GM19351 (cell line): ENCODE results near the gene TAS2R1.
"Not testable (repeated sequence)": the region's sequence is repeated elsewhere in the genome, so short reads cannot be mapped to it uniquely, and the experiment has no call there.

ENCODE experiments used
- ATAC-seq: cut with Tn5 transposase; IDR thresholded peaks from one replicate; pipeline ENCODE4 v1.9.1; 2021; ENCODE audit warnings: mild to moderate bottlenecking, moderate library complexity; ENCODE audit not compliant: unreplicated experiment

Gene TAS2R1

DNA sequence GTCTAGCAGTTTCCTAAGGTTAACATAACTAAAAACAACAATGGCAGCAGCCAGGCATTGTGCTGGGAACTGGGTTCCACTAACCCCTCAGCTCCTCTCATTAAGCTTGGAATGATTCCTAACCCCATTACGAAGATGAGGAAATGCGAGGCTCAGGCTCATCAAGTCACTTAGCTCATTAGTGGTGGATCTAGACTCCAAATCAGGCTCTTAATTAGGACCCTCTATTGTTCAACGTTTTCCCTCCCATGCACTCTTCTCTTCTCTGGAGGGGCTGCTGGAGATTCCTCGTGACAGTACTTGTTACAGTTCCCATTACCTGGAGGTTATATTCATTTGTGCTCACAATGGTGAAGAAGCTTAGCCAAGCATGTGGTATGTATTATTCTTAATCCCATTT, 6.5 kb downstream of the TAS2R1 start:
- no peak for ATAC-seq

DNA sequence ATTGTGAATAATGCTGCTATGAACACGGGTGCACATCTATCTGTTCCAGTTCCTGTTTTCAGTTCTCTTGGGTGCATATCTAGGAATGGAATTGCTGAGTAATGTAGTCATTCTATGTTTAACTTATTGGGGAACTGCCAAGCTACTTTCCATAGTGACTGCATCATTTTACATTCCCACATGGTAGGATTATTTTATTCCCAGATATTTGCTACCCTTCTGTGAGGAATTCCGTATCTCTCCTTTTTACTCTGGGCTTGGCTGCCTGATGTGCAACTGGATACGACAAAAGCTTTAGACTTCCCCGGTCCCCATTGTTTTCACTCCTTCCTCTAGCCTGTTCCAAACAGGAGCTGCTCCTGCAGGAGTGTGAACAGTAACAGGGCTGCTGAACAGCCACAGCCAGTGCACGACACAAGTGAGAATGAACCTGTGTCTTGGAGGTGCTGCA, 7.2 kb downstream of the TAS2R1 start:
- no peak for ATAC-seq

DNA sequence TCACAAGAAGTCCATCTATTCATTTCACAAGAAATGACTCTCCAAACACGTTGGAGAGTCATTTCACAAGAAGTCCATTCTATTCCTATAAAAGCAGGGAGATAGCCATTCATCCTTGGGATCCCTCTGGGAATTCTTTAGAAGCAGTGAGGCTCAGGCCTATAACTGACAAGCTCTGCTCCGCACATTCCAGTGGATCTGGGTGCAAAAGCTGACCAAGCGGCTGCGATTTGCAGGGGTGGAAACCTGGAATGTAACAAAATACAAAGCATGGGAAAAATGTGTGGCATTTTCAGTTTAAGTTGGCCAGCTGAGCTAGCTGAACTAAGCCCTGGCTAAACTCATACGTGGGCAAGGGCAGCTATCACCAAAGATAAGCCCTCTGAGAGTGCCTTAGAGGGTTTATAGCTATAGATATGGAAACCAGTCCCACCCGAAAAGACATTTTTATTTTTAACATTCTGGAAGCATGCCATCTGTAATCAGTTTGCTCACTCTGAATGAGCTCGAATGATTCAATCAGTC, 8.7 kb downstream of the TAS2R1 start:
- ATAC-seq, result no peak

DNA sequence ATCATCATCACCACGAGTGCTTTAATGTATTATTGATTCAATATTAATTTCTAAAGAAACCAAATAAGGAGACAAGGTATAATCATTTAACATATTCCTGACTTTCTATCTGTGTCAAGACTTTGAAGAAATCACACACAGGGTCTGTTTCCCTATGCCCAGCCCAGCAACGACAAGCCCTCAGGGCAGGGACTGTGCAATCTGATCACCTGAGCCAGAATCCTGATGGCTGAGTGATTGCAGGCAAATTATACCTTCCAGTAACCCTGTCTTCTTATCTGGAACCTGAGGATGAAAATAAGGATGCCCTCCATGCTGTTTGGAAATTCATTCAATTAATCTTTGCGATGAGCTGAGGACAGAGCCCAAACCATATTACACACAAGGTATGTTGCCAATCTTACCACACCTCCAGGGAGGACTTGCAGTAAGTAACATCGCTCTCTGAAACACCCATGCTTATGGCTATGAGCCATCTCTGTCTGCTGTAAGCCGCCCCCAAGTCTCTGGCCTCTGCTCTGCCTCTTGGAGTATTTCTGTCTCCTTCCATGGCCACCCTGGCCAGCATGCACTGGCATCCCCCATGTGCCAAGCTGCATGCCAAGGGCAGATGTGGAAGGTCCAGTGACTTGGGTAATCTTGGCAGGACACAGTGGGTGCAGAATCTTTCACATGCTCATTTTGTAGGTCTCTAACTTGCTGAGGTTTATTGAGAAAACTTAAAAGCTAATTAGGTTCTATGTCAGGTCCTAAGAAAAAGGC, 10.6 kb downstream of the TAS2R1 start:
- ATAC-seq, result no peak

DNA sequence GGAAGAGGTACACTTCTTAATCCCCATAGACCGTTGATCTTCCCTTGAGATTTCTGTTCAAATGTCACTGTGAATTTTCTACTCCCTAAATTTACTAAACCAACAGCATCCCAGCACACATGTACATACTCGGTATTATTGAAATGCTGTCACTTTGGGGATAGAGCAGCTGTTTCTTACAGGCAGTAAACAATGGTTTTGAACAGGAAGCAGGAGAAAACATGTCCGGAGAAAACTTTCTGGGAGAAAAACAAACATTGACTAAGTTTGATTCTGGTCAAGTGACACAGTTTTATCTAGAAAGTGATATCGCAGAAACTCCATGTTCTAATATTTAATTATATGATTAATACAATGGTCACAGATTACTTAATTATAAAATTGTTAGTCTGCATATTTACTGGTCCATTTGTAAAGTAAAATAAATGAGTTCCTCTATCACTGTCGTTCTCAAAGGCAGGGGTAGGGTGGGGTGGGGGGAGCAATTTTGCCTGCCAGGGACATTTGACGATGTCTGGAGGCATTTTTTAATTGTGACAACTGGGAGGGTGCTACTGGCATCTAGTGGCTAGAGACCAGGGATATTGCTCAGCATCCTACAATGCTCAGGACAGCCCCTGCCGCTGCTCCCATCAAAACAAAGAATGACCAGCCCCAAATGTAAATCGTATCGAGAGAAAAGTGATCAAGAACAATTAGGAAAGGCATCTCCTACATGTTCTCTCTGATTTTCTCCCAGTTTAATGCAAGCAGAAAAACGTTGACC, 12.2 kb downstream of the TAS2R1 start:
- ATAC-seq, result no peak

DNA sequence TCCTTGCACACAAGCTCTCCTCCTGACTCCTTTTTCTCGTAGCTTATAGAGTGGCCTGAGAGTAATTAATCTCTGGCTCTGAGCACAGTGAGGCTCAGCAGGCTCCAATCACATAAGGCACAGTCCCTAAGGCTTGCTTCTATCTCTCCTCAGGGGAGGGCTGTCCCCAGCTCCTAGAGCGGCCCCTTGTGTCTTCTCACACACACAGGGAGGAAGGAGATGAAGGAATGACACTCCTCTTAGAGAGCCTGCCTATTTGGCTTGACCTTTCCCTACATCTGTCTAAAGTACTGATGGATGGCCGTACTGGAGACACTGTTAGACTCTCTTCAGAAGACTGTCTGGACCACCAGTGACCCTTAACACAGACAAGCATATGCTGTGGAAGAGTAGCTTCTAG, 12.9 kb downstream of the TAS2R1 start:
- no peak for ATAC-seq

DNA sequence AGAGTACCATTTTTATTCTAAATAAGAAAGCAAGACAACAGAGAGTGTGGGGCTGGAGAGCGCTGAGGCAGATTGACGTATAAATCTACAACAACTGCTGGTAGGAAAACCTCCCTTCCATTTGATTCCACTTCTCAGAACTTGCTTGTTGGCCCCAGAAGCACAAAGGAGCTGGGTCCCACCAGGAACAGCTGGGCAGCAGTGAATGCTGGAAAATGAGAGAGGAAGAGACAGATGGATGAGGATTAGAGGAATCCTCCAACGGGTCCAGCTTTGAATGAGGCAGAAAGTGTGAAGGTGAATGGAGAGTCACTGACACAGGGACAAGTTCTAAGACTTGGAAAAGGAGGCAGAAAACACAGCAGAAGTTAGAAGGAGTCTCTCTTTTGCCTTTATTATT, 14.8 kb downstream of the TAS2R1 start:
- ATAC-seq, result no peak

DNA sequence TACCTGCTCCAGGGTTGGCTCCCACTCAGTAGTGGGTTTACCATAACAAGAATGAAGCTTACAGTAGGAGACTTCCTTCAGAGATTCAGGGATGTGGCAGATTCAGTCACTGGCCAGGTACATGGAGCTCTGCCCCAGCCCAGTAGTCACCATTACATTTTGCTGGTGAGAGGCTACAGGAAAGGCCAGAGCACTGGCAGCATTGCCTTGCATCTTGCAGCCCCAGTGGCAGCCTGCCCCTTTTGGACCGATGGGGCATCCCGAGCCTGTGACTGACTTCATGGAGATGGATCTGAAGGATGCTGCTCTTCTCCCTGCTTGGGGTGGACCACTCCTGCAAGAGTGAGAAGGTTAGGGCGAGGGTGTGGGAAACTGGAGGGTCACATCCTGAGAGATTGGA, 16.8 kb downstream of the TAS2R1 start:
- no peak for ATAC-seq

DNA sequence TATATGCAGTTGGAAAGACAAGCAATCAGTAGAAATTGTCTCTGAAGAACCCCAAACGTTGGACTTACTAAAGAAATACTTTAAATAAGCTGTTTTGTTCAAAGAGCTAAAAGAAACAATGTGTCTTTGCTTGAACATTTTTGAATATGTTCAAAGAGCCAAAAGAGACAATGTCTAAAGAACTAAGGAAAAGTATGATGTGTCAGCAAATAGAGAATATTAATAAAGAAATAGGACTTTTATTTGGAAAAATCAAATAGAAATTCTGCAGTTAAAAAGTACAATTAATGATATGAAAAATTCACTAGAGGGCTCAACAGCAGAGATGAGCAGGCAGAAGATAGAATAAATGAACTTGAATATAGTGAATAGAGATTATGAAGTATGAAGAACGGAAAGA, 19.2 kb downstream of the TAS2R1 start:
- ATAC-seq, result no peak

DNA sequence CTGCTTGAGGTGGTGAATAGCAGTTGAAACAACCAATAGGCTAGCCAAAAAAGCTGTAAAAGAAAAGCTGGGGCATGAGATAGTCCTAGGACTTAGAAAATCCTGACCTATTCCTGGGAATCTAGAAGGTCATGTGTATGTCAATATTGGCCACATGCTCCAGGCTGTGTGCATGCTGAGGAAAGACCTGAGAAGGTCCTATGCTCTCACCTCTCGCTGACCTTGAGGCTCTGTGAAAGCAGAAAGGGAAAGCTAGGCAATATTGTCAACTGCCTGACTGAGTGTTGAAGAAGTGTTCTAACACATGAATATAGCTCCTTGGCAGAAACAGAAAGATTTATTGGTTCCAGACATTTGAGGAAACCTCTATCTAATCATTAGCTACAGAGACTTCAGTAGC, 19.8 kb downstream of the TAS2R1 start:
- no peak for ATAC-seq

DNA sequence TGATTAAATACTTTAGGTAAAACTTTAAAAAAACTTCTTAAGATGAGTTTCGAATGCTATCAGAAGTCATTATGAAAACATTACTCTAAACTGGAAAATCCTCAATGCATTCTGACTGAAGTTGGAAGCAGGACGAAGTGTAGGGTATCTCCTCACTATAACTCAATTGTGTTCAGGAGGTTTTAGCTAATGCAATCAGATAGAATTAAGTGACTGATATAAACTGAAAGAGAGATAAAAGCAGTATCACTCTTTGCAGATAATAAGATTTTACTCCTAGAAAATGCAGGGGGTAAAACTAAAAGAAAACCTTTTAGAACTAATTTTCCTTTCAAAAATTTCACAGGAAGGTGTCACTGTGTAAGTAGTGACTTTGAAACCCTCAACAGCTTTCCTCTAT, 22.1 kb downstream of the TAS2R1 start:
- no peak for ATAC-seq

DNA sequence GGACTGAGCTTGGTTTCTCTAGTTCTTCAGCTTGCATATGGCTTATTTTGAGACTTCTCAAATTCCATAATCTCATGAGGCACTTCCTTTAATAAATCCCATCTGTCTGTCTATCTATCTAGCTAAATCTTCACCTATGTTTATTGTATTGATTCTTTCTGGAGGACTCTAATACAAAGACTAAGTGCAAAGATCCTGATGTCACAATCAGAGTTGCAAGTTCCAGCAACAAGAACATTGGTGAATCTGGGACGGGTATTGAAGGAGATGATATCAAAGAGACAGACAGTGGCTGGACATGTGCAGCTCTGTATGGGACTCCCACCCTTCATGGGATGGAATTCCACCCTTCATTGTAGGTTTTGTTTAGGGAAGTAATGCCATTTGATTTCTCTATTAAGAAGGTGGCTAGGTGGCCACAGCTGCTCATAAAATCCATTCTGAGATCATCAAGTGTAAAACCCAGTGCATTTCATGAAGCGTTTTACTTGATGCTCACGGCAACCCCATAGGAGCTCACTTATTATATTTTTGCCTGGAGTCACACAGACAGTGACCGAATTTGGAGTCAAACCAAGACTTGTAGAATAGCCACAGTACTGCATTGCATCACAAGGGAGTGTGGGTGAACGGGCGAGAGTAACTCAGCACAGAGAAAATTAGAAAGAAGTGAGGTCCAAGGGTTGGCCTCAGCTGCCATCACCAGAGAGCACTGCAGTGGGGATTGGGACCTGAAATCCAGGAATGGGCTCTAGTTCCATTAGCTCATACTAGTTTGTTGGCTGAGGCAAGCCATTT, 24.9 kb downstream of the TAS2R1 start:
- ATAC-seq, result no peak

DNA sequence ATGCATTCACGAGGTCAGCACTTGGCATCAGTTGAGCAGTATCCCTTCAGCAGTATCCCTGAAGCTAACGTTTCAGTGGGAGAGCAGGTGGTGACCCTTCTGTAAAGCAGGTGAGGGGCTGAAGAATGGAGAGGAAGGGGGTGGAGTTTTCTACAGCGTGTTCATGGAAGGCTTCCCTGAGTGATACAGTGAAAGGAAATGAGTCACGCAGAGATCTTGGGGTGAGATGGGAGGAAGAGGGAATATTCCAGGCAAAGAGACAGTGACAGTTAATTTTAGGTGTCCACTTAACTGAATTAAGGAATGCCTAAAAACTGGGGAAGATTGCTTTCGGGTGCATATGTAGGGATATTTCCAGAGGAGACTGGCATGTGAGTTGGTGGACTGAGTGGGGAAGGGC, 25.7 kb downstream of the TAS2R1 start:
- ATAC-seq, result no peak

DNA sequence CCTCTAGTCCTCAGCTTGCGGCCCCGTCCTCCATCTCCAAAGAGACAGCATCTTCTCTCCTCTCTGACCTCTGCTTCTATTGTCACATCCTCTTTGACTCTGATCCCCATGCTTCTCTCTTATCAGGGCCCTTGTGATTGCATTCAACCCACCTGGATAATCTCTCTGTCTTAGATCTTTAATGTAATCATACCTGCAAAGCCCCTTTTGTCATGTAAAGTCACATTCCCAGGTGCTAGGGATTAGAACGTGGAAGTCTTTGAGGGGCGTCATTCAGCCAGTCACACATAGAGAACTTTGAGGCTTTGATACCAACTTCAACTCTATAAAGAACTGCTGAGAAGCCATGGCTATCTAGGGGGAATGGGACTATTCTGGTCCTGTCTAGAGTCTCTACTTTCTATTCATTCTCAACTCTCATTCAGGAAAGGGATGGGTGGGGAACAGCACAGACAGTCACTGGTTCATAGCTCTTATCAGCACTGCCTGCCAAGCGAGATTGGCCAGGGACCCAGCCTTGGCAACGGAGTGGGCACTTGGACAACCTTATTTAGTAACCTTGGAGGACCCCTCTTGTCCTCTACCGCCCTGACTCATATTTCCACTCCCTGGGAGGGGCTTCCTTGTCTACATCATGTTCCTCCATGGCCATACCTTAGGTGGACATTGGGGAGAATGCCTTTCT, 29.0 kb downstream of the TAS2R1 start:
- no peak for ATAC-seq

DNA sequence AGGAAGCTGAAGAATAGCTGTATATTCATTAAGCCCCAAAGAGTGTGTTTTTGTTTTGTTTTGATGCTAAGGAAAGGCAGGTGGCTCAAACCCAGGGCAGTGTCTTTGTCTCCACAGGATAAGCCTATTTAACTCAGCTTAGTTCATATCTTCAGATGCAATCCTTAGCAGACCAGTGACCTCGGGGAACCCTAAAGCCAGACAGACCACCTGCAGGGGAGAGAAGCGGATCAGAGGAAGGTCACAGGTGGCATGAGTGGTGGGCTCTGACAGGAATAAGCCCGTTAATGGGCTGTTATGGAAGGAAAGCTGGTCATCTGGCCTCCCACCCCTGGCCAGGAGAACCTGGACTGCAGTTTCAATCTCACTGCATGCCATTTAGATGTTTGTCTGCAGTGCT, 30.8 kb downstream of the TAS2R1 start:
- no peak for ATAC-seq

DNA sequence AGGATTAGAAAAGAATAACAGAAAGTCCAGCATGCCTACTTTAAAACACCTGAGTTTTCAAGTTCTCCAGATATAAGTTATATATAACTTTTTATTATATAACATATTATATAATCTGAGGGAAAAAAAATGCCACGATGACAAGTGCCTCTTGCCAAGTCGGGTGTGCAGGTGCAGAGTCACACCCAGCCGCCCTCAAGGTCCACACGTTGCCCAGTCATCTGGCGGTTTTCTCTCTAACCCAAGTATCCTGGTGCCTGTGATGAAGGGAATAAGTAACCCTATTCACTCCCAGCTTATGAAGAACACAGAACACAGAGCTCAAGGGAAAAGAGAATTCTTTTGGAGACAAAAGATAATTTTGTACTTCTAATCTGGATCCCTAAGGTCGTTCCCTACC, 31.8 kb downstream of the TAS2R1 start:
- ATAC-seq, result not testable (repeated sequence)

DNA sequence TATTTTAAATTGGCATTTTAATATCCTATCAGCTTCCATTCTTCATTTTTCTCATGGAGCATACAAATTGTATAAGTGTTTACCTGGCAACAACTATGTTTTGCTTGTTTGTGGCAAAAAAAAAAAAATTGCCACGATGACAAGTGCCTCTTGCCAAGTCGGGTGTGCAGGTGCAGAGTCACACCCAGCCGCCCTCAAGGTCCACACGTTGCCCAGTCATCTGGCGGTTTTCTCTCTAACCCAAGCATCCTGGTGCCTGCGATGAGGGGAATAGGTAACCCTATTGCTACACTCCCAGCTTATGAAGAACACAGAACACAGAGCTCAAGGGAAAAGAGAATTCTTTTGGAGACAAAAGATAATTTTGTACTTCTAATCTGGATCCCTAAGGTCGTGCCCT, 32.8 kb downstream of the TAS2R1 start:
- not testable (repeated sequence) for ATAC-seq

DNA sequence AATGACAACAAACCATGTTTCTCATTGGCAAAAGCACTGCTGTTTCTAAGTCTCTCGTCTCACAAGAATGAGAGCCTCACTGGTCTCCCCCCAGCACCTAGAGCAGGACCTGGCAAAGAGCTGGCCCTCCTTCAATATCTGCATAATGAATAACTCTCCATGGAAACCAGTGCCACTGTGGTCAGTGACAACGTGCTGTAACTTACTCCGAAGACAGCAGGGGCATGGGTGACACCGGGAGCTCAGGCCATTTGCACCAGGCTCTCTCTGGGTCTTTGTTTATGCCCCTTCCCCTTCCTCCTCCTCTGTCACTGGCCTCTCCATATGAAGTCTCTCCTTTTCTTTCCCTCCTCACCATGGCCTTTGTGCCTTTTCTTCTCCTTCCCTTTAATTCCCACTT, 33.3 kb downstream of the TAS2R1 start:
- no peak for ATAC-seq

DNA sequence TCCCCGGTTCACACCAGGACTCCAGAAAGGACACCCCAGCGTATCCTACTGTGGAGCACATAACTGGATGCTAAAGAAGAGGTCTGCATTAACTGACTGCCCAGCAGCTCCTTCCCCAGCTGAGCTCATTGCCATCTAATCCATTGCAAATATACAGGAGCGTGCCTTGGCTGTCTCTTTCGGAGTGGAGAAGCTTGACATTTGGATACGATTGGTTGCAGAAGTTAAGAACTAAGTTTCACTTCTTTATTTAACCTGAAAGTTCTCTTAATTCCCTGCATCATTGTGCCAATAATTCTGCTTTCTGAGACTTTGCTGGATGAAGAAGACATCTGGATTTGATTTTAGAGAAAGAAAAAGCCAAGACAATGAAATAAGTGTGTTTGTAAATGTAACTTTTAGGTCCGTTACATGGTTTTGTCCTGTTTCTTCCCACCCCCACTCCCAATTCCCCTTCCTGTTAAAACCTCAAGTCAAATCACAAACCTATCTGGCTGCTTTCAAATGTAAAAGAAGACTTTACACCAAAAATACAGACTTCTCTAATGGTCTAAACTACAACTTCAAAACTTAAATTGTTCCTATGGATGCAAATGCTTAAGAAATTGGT, 33.9 kb downstream of the TAS2R1 start:
- no peak for ATAC-seq

DNA sequence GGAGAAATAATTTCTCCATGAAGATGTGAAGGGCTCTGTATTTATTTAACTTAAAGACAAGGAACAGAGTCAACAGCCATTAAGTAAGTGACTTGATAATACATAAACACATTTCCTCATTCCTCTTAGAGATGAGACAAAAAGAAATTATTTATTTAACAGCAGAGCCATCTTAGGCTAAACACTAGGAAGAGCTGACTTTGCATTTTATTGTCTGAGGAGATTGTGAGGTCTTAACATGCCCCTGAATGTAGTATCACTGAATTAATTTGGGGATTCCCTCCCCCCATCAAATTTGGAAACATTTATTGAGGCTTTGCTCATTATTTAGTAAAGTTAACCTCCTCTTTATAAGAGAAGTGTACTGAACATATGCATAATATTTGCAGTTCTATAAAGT, 35.2 kb downstream of the TAS2R1 start:
- no peak for ATAC-seq
